ENCODE results near the gene PMS1. TPM values are rescaled to one million over a fixed set of nuclear protein-coding genes. Genes with fewer than 3 reads are reported as not detected.
"Not testable (repeated sequence)": the region's sequence is repeated elsewhere in the genome, so short reads cannot be mapped to it uniquely, and the experiment has no call there.

The PMS1 gene
- total RNA-seq, 1 donor from 2014 or later: 67.2 TPM

DNA sequence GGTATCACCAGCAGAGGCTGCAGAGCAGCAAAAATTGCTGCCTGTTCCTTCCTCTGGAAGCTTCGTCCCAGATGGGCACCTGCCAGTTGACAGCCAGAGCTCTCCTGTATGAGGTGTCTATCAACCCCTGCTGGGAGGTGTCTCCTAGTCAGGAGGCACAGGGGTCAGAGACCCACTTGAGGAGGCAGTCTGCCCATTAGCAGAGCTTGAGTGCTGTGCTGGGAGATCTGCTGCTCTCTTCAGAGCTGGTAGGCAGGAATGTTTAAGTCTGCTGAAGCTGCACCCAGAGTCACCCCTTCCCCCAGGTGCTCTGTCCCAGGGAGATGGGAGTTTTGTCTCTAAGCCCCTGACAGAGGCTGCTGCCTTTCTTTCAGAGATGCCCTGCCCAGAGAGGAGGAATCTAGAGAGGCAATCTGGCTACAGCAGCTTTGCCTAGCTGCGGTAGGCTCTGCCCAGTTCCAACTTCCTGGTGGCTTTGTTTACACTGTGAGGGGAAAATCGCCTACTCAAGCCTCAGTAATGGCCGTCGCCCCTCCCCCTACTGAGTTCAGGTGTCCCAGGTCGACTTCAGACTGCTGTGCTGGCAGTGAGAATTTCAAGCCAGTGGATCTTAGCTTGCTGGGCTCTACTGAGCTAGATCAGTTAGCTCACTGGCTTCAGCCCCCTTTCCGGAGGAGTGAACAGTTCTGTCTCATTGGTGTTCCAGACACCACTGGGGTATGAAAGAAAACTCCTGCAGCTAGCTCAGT, 108.5 kb downstream of the PMS1 start:
- H3K36me3 Mint-ChIP-seq (ENCODE audit: low read depth); H3K27ac Mint-ChIP-seq; DNase-seq; H3K4me3 Mint-ChIP-seq; H3K9me3 Mint-ChIP-seq; intact Hi-C loops (cut with micrococcal nuclease); H3K4me1 Mint-ChIP-seq: not testable (repeated sequence)
- H3K27me3 Mint-ChIP-seq: peaks cover 11% of the 10 kb centered on the region

DNA sequence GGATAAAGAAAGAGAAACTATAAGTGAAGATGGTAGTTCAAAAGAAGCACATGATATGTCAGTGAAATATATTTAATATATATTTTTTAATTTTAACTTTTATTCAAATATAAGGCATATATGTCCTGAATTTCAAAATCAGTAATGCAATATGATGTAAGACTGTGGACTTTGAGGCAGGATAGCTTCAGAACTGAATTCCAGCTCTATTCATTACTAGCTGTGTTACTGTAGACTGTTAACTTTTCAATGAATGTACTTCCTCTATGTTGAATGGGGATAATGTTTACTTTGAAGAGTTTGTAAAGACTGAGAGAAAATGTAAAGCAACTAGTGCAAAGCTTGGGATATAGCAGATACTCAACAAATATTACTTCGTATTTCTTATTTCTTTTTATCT, 112.6 kb downstream of the PMS1 start:
- intact Hi-C loops (cut with micrococcal nuclease): no loop called here
- no peak overlapping the region for H3K27ac Mint-ChIP-seq
- peaks cover 1% of the 10 kb centered on the region for H3K4me1 Mint-ChIP-seq
- DNase-seq: no peak
- H3K27me3 Mint-ChIP-seq: peaks cover 16% of the 10 kb centered on the region
- no peak overlapping the region for H3K4me3 Mint-ChIP-seq
- peaks cover 3% of the 10 kb centered on the region for H3K9me3 Mint-ChIP-seq
- no peaks in the 10 kb centered on the region for H3K36me3 Mint-ChIP-seq (ENCODE audit: low read depth)

DNA sequence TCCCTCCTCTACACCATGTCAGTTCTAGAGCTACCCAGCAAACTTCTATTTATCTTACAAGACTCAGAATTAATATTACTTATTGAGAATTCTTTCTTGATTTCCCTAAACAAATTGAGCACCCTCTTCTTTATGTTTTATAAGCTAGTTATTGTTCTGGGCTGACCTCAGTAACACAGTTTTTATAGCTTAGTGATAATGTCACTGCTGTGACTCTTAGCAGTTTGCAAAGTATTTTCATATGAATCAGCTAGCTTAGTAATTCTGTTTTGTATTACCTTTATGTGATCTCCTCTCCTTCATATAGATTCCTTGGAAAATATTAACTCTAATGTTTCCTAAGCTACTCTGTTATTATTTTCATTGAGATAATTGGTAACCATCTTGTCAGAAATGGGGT, 114.9 kb downstream of the PMS1 start:
- Mint-ChIP-seq H3K4me3 (no peak overlapping the region), H3K27me3 (peaks cover 18% of the 10 kb centered on the region), H3K27ac (no peak overlapping the region), H3K4me1 (no peaks in the 10 kb centered on the region), H3K9me3 (no peaks in the 10 kb centered on the region), H3K36me3 (ENCODE audit: low read depth) (no peaks in the 10 kb centered on the region)
- no peak for DNase-seq
- intact Hi-C loops (cut with micrococcal nuclease): no loop called here

DNA sequence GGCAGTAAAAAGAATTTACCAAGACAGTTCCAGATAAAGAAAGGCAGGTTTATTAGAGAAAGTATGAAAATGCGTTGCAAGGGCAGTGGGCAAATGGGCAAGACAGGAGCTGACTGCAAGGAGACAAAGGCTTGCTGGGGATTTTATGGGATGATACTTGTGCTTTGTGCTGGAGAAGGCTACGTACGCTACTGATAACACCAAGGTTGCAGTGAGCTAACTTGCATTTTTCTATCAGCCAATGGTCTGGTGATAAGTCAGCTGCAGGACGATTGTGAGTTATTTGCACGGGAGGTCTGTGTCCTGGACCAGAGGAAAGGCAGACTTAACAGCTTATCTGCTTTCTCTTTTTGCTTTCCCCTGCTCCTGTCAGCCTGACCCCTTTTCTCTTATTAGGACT, 116.5 kb downstream of the PMS1 start:
- H3K27ac Mint-ChIP-seq: no peak overlapping the region
- intact Hi-C loops (cut with micrococcal nuclease): no loop called here
- no peaks in the 10 kb centered on the region for H3K9me3 Mint-ChIP-seq
- H3K4me1 Mint-ChIP-seq: no peaks in the 10 kb centered on the region
- H3K27me3 Mint-ChIP-seq: peaks cover 19% of the 10 kb centered on the region
- H3K36me3 Mint-ChIP-seq (ENCODE audit: low read depth): no peaks in the 10 kb centered on the region
- H3K4me3 Mint-ChIP-seq: no peak overlapping the region
- DNase-seq: no peak

DNA sequence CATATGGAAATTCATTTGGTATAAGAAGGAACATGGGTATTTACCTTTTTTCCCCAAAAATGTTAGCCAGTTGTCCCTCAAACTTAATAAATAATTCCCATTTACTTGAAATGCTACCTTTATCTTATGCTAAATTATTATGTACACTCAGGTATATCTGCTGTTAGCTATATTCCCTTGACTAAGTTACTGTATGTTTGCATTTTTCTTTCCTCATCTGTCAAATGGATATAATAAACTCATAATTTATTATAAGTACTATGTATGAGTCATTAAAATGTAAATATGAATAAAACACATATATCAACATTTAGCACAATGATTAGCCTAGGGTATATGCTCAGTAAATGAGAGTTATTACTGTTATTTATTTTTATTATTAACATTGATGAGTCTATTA, 117.4 kb downstream of the PMS1 start:
- H3K4me1 Mint-ChIP-seq: no peaks in the 10 kb centered on the region
- intact Hi-C loops (cut with micrococcal nuclease): no loop called here
- H3K27me3 Mint-ChIP-seq: peaks cover 20% of the 10 kb centered on the region
- H3K27ac Mint-ChIP-seq: no peak overlapping the region
- H3K9me3 Mint-ChIP-seq: no peaks in the 10 kb centered on the region
- H3K36me3 Mint-ChIP-seq (ENCODE audit: low read depth): no peaks in the 10 kb centered on the region
- no peak for DNase-seq
- H3K4me3 Mint-ChIP-seq: no peak overlapping the region

DNA sequence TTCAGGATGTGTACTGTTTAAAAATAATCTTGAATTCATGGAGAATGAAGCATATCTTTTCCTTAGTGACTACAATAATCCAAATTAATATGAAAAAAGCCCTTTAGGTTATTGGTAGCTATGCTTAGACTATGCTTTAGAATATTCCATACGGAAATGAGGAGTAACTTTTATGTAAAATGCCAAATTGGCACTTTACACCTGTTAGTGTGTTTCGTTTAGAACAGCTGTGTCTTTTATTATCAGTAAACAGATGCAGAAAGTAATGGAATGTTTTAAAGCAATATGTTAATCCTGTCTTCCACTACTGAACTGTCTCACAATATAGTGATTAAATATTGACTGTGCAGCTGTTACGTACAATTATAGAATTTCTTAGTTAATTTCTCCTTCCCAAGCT, 129.6 kb downstream of the PMS1 start:
- Mint-ChIP-seq H3K4me1 (no peaks in the 10 kb centered on the region), H3K36me3 (ENCODE audit: low read depth) (no peaks in the 10 kb centered on the region), H3K4me3 (no peak overlapping the region), H3K27me3 (peaks cover 14% of the 10 kb centered on the region), H3K9me3 (no peaks in the 10 kb centered on the region), H3K27ac (no peak overlapping the region)
- intact Hi-C loops (cut with micrococcal nuclease): no loop called here
- no peak for DNase-seq

DNA sequence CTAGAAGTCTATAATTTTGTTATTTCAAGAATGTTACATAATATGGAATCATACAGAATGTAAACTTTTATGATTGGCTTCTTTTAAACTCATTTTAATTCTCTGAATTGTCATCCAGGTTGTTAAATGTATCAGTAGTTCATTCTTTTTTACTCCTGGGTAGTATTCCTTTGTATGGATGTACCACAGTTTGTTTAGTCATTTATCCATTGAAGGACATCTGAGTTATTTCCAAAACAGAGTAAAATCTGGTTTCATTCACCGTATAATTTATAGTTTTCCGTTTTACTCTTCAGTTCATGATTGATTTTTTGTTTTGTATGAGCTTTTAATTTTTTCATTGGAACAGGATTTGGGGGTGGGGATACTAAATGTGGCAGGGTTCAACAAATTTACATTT, 132.4 kb downstream of the PMS1 start:
- Mint-ChIP-seq H3K4me1 (no peaks in the 10 kb centered on the region), H3K27me3 (peaks cover 14% of the 10 kb centered on the region), H3K27ac (no peak overlapping the region), H3K9me3 (no peaks in the 10 kb centered on the region), H3K36me3 (ENCODE audit: low read depth) (no peaks in the 10 kb centered on the region), H3K4me3 (no peak overlapping the region)
- no peak for DNase-seq
- intact Hi-C loops (cut with micrococcal nuclease): no loop called here

Other genes with a start within 250 kb of the PMS1 start
- gene SLC40A1, start 203.7 kb upstream of the PMS1 start, total RNA-seq: 0.78 and 1.4 TPM in 2 replicates
- gene ASNSD1, start 123.0 kb upstream of the PMS1 start, total RNA-seq: 59.7 and 63.7 TPM in 2 replicates
- gene ANKAR, start 109.8 kb upstream of the PMS1 start, total RNA-seq: 2.9 and 3.4 TPM in 2 replicates
- 11.1 and 12.2 TPM in 2 replicates for gene OSGEPL1, start 21.7 kb upstream of the PMS1 start, total RNA-seq
- 74.5 and 82.7 TPM in 2 replicates for gene ORMDL1, start 111 bp upstream of the PMS1 start, total RNA-seq

Measured in activated CD4-positive, alpha-beta T cell treated with anti-CD3 and anti-CD28 coated beads, Interleukin-2, amount 10 ng/mL, durations not matched to agents 24 days and 14 days (primary cell).